NT2/D1 (cell line): Measurements from ENCODE around the gene LTN1.
"Not testable (repeated sequence)": the region's sequence is repeated elsewhere in the genome, so short reads cannot be mapped to it uniquely, and the experiment has no call there.

Source experiments
- DNase-seq: peaks from one replicate; pipeline ENCODE4 v3.0.0-alpha.2; 2011; ENCODE audit warnings: low read depth, low spot score
- H3K27me3 ChIP-seq: 2 replicates; pipeline ENCODE4 v1.6.0; 2011; ENCODE audit warnings: mild to moderate bottlenecking; ENCODE audit not compliant: insufficient read length, insufficient read depth
- H3K36me3 ChIP-seq: 2 replicates; pipeline ENCODE4 v1.6.1; 2011; ENCODE audit warnings: mild to moderate bottlenecking, low read length, mixed read lengths; ENCODE audit not compliant: insufficient read depth, insufficient read length
- H3K4me1 ChIP-seq: 2 replicates; pipeline ENCODE4 v1.5.1; 2011; ENCODE audit not compliant: insufficient read depth, insufficient read length
- H3K4me3 ChIP-seq: 2 replicates; pipeline ENCODE4 v1.5.1; 2011; ENCODE audit warnings: low read depth; ENCODE audit not compliant: insufficient read length
- H3K9ac ChIP-seq: 2 replicates; pipeline ENCODE4 v1.6.0; 2011; ENCODE audit warnings: low read depth; ENCODE audit not compliant: insufficient read length
- H3K9me3 ChIP-seq: 2 replicates; pipeline ENCODE4 v1.5.1; 2011; ENCODE audit warnings: mild to moderate bottlenecking, low read length; ENCODE audit not compliant: insufficient read depth
- SUZ12 ChIP-seq: IDR thresholded peaks from 2 replicates; pipeline ENCODE4 v1.6.1; 2011; ENCODE audit not compliant: insufficient read length, insufficient read depth; ENCODE audit errors: extremely low read depth
- YY1 ChIP-seq: IDR thresholded peaks from 2 replicates; pipeline ENCODE4 v1.6.1; 2011; ENCODE audit not compliant: insufficient read length, insufficient read depth
- ZNF274 ChIP-seq: IDR thresholded peaks from 2 replicates; pipeline ENCODE4 v1.6.1; 2011; ENCODE audit warnings: mild to moderate bottlenecking, low read depth, low read length

LTN1 gene

GRCh38 chr21:29007810-29008209 lies 15.1 kb upstream of the LTN1 start:
- H3K36me3 ChIP-seq = peaks cover 39% of the 10 kb centered on the region
- TF ChIP-seq ZNF274 (no peak), YY1 (no peak), SUZ12 (no peak)
- no peak overlapping the region for H3K9ac ChIP-seq
- no peaks in the 10 kb centered on the region for H3K27me3 ChIP-seq
- peaks cover 4% of the 10 kb centered on the region; the same call in 1 of the 2 replicates for H3K9me3 ChIP-seq
- H3K4me3 ChIP-seq = no peak overlapping the region
- no peak for DNase-seq
- H3K4me1 ChIP-seq = no peaks in the 10 kb centered on the region

GRCh38 chr21:29007135-29007534 lies 14.5 kb upstream of the LTN1 start:
- TF ChIP-seq SUZ12 = no peak
- no peak for TF ChIP-seq ZNF274
- TF ChIP-seq YY1 = no peak

GRCh38 chr21:29005696-29006095 lies 13.0 kb upstream of the LTN1 start:
- H3K4me3 ChIP-seq = no peak overlapping the region
- TF ChIP-seq YY1 (no peak), ZNF274 (no peak), SUZ12 (no peak)
- DNase-seq = no peak
- no peak overlapping the region for H3K9ac ChIP-seq
- no peaks in the 10 kb centered on the region for H3K27me3 ChIP-seq
- no peaks in the 10 kb centered on the region for H3K4me1 ChIP-seq
- peaks cover 39% of the 10 kb centered on the region for H3K36me3 ChIP-seq
- no peaks in the 10 kb centered on the region; the same call in 1 of the 2 replicates for H3K9me3 ChIP-seq

More at GRCh38 chr21:29007135-29007534, 14.5 kb upstream of the LTN1 start:
- H3K4me3 ChIP-seq = no peak overlapping the region
- peaks cover 39% of the 10 kb centered on the region for H3K36me3 ChIP-seq
- H3K9ac ChIP-seq = no peak overlapping the region
- H3K4me1 ChIP-seq = no peaks in the 10 kb centered on the region
- no peaks in the 10 kb centered on the region; the same call in 1 of the 2 replicates for H3K9me3 ChIP-seq
- no peaks in the 10 kb centered on the region for H3K27me3 ChIP-seq
- no peak for DNase-seq

- peaks cover 21% of the 10 kb centered on the region for H3K36me3 ChIP-seq
- H3K4me1 ChIP-seq = no peaks in the 10 kb centered on the region
- H3K9ac ChIP-seq = peak overlapping the region; percentile 99
- peak overlapping the region; percentile 97 for H3K4me3 ChIP-seq
- no peaks in the 10 kb centered on the region for H3K9me3 ChIP-seq
- no peaks in the 10 kb centered on the region for H3K27me3 ChIP-seq
- DNase-seq = peak; percentile 95
- TF ChIP-seq YY1 = no peak
- TF ChIP-seq ZNF274 = no peak
- no peak for TF ChIP-seq SUZ12
Measured at GRCh38 chr21:29002442-29003144, 9.9 kb upstream of the LTN1 start.

GRCh38 chr21:28993293-28993629 lies 584 bp upstream of the LTN1 start:
- H3K27me3 ChIP-seq = no peaks in the 10 kb centered on the region
- peak overlapping the region; percentile 76 for H3K9ac ChIP-seq
- TF ChIP-seq ZNF274 (no peak), SUZ12 (no peak), YY1 (no peak)
- H3K36me3 ChIP-seq = peaks cover 3% of the 10 kb centered on the region
- no peaks in the 10 kb centered on the region for H3K4me1 ChIP-seq
- H3K9me3 ChIP-seq = no peaks in the 10 kb centered on the region
- DNase-seq = no peak
- peak overlapping the region; percentile 91 for H3K4me3 ChIP-seq

- Histone ChIP-seq H3K36me3 (peaks cover 3% of the 10 kb centered on the region), H3K4me3 (peak overlapping the region; percentile 91), H3K9ac (peak overlapping the region; percentile 91), H3K4me1 (no peaks in the 10 kb centered on the region), H3K27me3 (no peaks in the 10 kb centered on the region), H3K9me3 (no peaks in the 10 kb centered on the region)
- DNase-seq = no peak
- no peak for TF ChIP-seq ZNF274
- no peak for TF ChIP-seq SUZ12
- TF ChIP-seq YY1 = no peak
Measured at GRCh38 chr21:28991861-28992525, 684 bp downstream of the LTN1 start.

- not testable (repeated sequence) for H3K4me1 ChIP-seq, H3K9ac ChIP-seq, H3K9me3 ChIP-seq, DNase-seq, H3K27me3 ChIP-seq, H3K4me3 ChIP-seq
- H3K36me3 ChIP-seq = peaks cover 39% of the 10 kb centered on the region
Measured at GRCh38 chr21:28988146-28988545, 4.5 kb downstream of the LTN1 start.
